Erythroblast (primary cell): ENCODE measurements around the gene GTPBP3.

Experiments used
- DNase-seq, 2 experiments: peaks; one replicate each; lab custom pipeline; 2025; lab: John Stamatoyannopoulos, UW
- GATA1 ChIP-seq: IDR thresholded peaks from 2 replicates; pipeline ENCODE4 v1.6.1; 2011; ENCODE audit warnings: low read depth, mild to moderate bottlenecking, control low read depth, low read length, moderate library complexity
- POLR2A ChIP-seq: IDR thresholded peaks from 2 replicates; pipeline ENCODE4 v1.6.1; 2011; ENCODE audit warnings: mild to moderate bottlenecking, low read length

The GTPBP3 gene

DNA sequence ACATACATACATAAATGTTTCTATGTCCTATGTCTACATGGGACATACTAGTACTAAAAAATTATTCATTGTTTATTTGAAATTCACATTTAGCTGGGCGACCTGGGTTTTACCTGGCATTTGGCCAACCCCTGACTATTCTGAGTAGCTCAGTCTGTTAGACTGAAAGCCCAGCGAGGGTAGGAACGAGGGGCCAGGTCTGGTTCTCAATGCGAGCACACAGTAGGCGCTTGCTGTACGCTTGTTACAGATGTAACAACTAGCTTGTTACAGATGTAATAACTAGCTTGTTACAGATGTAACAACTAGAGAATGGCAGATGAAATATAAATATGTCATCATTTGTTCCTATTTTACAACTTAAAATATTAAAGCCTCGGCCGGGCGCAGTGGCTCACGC is 1.8 kb upstream of the GTPBP3 start:
- TF ChIP-seq GATA1 (no peak), POLR2A (no peak)
- peak in 1 of 2 experiments; percentile 48 for DNase-seq

GRCh38 chr19:17337675-17338432 is 501 bp downstream of the GTPBP3 start:
- peak; percentile 68 to 69 for DNase-seq
- TF ChIP-seq GATA1: no peak
- peak; percentile 29 for TF ChIP-seq POLR2A

GRCh38 chr19:17338433-17339078 is 1.2 kb downstream of the GTPBP3 start:
- DNase-seq: no peak
- TF ChIP-seq POLR2A (no peak), GATA1 (no peak)

- peak in 1 of 2 experiments; percentile 37 for DNase-seq
- TF ChIP-seq GATA1 (no peak), POLR2A (no peak)
Observed at GRCh38 chr19:17339088-17339741, 1.9 kb downstream of the GTPBP3 start.

DNA sequence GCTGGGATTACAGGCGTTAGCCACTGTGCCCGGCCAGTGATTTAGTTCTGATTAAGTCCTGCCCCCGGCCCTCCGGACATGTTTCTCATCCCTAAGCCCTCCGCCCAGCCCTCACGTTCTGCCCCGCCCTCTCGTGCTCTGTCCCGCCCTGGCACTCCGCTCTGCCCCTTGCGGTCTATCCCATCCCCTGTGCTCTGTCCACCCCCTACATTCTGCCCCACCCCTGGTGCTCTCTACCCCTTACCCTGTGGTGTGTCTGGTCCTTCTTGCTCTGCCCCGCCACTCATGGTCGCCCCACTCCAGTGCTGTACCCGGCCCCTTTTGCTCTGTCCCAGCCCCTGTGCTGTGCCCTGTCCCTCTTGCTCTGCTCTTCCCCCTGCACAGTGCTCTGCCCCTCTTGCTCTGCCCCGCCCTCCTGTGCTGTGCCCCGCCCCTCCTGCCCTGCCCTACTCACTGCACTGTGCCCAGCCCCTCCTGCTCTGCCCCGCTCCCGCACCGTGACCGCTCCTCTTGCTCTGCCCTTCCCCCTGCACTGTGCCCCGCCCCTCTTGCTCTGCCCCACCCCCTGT is 3.0 kb downstream of the GTPBP3 start:
- TF ChIP-seq GATA1: no peak
- TF ChIP-seq POLR2A: no peak
- DNase-seq: peak; percentile 71 to 76

DNA sequence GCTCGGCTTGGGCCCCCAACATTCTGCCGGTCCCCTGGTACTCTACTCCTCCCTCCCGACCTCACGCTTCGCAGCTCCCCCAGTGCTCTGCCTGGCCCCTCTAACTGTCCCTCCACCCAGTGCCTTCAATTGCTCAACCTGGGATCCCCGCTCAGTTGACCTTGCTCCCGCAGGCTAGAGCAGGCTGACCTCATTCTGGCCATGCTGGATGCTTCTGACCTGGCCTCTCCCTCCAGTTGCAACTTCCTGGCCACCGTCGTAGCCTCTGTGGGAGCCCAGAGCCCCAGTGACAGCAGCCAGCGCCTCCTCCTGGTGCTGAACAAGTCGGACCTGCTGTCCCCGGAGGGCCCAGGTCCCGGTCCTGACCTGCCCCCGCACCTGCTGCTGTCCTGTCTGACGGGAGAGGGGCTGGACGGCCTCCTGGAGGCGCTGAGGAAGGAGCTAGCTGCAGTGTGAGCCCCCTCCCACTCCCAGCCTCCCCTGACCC is 3.6 kb downstream of the GTPBP3 start:
- DNase-seq: no peak
- TF ChIP-seq POLR2A (no peak), GATA1 (no peak)

GRCh38 chr19:17341386-17341785 is 4.0 kb downstream of the GTPBP3 start:
- TF ChIP-seq GATA1 (no peak), POLR2A (no peak)
- no peak for DNase-seq

GRCh38 chr19:17341845-17342244 is 4.5 kb downstream of the GTPBP3 start:
- TF ChIP-seq POLR2A (no peak), GATA1 (no peak)
- DNase-seq: no peak

- DNase-seq: peak; percentile 67 to 86
- TF ChIP-seq POLR2A: no peak
Observed at GRCh38 chr19:17346109-17346671, 8.8 kb downstream of the GTPBP3 start.

DNA sequence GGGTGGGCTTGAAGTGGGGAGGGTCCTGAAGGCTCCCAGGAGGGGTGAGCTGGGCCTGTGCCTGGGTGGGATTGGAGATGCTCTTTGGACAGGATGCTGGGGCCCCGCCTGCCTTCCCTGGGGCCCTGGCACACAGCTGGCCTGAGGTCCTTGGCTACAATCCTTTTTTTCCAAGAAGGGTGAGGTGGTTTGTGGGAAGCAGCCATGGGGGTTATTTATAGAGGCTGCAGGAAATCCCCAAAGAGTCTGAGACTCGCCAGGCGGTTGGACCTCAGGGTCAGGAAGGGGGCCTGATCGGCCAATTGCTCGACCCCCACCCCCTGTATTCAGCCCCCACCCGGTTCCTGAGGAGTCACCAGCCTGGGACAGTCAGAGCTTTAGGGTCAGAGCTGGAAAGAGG is 10.0 kb downstream of the GTPBP3 start:
- no peak for TF ChIP-seq POLR2A
- TF ChIP-seq GATA1: no peak
- no peak for DNase-seq

DNA sequence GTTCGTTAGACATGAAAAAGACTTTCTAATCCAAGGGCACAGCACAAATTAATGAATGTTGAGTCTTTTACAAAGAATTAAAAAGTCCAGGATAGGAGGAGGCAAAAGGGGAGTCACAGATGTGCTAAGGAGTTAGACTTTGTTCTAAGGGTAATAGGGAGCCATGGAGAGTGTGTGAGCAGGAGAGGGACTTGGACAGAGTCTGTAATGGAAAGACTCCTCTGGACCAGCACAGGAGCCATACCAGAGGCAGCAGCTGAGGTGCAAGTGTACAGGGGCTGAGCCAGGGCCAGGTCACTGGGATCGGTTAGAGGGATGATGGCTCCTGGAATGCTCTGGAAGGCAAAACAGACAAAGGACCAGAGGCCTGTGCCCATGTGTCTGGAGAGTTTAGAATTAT is 10.5 kb downstream of the GTPBP3 start:
- DNase-seq: no peak
- no peak for TF ChIP-seq POLR2A

DNA sequence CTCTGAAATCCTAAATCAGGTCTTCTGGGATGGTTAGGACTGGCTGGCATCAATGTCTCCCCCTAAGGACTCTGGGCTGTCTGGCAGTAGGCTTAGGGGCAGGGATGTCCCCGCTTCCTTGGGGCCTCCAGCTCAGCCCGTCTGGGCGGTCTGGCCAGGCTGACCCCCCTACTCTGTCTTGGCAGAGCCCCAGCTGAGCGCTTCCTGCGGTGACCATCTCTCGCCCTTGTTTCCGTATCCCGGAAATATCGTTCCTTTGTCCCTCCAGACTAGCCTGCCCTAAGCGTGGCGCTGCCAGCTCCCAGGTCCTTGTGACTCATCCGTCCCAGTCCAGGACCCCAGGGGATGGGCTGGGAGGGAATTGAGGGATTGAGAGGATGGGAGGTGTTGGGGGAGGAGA is 11.3 kb downstream of the GTPBP3 start:
- DNase-seq: no peak
- TF ChIP-seq GATA1 (no peak), POLR2A (no peak)

DNA sequence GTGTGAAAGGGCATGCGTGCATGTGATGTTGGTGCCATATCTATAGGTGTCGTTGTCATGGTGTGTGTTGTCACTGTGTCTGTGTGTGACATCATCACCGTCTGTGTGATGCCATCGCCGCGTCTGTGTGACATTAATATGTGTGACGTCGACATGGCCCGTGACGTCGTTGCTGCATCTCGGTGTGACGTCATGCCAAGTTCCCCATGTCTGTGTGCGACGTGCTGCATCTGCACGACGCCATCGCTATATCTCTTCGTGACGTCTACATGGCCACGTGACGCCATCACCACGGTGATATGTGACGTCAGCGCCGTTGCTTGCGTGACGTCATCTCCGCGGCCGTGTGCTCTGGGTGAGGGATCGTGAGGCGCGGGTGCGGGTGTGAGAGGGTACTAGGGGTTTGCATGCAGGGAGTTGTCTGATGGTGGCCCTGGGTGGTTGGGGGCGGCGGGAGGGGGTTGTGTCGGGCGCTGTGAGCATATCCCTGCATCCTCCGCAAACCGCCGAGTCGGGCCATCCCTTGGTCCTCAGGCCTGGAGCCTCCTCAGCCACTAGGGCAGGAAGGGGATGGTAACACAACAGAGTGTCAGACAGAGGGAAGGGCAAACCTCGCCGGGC is 14.6 kb downstream of the GTPBP3 start:
- TF ChIP-seq POLR2A (no peak), GATA1 (no peak)
- DNase-seq: no peak
